ENCODE data around the gene TECPR1. TPM values are rescaled to one million over a fixed set of nuclear protein-coding genes. Genes with fewer than 3 reads are reported as not detected.

Gene TECPR1
- total and polyA plus RNA-seq, 2 experiments from 2014 or later, result 4.6 to 24.4 TPM

DNA sequence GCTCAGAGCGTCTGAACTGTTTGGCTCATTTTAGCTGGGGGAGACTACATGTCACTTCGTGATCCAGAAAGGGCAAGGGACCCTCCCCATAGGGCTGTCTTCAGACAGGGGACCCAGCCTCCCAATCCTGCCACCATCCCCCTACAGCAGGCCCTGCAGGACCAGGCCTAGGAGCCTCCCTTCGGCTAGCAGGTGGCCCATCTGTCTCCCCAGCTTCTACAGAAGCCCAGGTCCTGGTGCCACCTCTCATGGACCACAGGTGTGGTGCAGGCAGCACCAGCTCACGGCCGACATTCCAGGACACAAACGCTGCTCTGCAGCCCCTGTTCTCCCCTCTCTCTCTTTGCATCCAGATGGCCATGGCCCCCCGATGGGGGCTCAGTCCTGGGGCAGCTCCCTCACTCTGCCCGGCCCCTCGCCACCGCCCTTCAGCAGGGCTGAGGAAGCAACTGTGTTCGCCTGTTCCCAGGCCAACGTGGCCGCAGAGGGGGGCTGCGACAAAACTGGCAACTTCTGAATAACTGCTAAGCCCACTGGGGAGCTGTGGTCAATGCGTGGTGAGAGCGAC is 10.3 kb downstream of the TECPR1 start:
- Histone ChIP-seq H3K27me3 (ENCODE audit: insufficient read depth) (no peaks in the 10 kb centered on the region), H3K36me3 (ENCODE audit: insufficient read depth) (no peaks in the 10 kb centered on the region), H3K79me2 (replicated peaks; ENCODE audit: insufficient read depth) (no peaks in the 10 kb centered on the region), H3F3A (replicated peaks; ENCODE audit: low read depth) (no peaks in the 10 kb centered on the region), H4K20me1 (replicated peaks; ENCODE audit: insufficient read depth) (no peaks in the 10 kb centered on the region), H3K27ac (ENCODE audit: low read depth) (no peak overlapping the region), H3K4me2 (no peak overlapping the region), H3K4me3 (no peak overlapping the region), H2AFZ (no peak overlapping the region), H3K4me1 (ENCODE audit: insufficient read depth) (no peaks in the 10 kb centered on the region), H3K9me2 (ENCODE audit: insufficient read depth) (no peaks in the 10 kb centered on the region)
- Mint-ChIP-seq H3K4me3 (no peak overlapping the region), H3K36me3 (ENCODE audit: low read depth) (no peaks in the 10 kb centered on the region; the same call in 2 of the 3 replicates), H3K9me3 (no peaks in the 10 kb centered on the region), H3K4me1 (no peaks in the 10 kb centered on the region), H3K27ac (no peak overlapping the region), H3K27me3 (ENCODE audit: insufficient read depth, low read depth, poor library complexity) (peaks cover 8% of the 10 kb centered on the region)
- TF ChIP-seq EZH2 (IDR thresholded peaks at IDR 0.05; ENCODE audit: low read depth, unreplicated experiment) (no peak), STAT1 (IDR thresholded peaks at IDR 0.05; ENCODE audit: unreplicated experiment) (no peak), ZNF114 (CRISPR knock-in tag; IDR thresholded peaks at IDR 0.05) (no peak)
- DNase-seq (ENCODE audit: low spot score) (no peak), ATAC-seq (peak; percentile 53)

DNA sequence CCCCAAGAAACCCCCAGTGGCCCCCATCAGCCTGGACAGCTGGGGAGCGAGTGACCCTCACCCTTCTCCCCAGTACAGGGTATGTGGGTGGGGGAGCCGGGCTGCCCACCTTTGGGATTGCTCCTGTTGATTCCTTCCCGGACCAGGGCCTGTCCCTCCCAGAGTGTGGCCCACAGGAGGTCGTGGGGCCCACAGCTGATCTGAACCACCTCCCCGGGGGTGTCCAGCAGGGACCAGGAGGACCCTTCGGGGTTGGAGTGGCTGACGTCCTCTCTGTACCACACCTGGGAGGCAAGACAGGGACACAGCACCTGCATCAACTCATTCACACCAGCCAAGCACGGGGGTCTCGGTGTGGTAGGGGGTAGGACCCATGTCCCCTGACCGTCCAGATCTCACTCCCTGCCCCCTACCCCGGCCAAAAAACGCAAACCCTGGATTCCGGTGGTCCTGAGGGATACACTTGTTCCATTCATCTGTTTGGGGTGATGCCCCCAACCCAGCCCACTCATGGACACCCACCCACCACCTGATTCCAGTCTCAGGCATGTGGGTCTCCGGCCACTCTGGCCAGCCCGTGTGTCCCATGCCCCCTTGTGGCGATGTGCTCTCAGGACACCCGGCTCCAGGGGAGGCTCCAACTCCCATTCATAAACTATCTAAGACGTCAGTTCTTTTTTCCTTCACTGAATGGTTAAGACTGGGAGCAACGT is 10.9 kb downstream of the TECPR1 start:
- H3K36me3 Mint-ChIP-seq (ENCODE audit: low read depth), result no peaks in the 10 kb centered on the region; the same call in 2 of the 3 replicates
- no peaks in the 10 kb centered on the region for H3K79me2 ChIP-seq (replicated peaks; ENCODE audit: insufficient read depth)

More for the DNA sequence above, 10.9 kb downstream of the TECPR1 start:
- Histone ChIP-seq H3K36me3 (ENCODE audit: insufficient read depth) (no peaks in the 10 kb centered on the region), H3K4me2 (no peak overlapping the region), H3F3A (replicated peaks; ENCODE audit: low read depth) (no peaks in the 10 kb centered on the region), H3K27ac (ENCODE audit: low read depth) (no peak overlapping the region), H4K20me1 (replicated peaks; ENCODE audit: insufficient read depth) (no peaks in the 10 kb centered on the region), H2AFZ (no peak overlapping the region), H3K4me3 (no peak overlapping the region), H3K4me1 (ENCODE audit: insufficient read depth) (no peaks in the 10 kb centered on the region), H3K27me3 (ENCODE audit: insufficient read depth) (no peaks in the 10 kb centered on the region), H3K9me2 (ENCODE audit: insufficient read depth) (no peaks in the 10 kb centered on the region)
- Mint-ChIP-seq H3K4me1 (no peaks in the 10 kb centered on the region), H3K27me3 (ENCODE audit: insufficient read depth, low read depth, poor library complexity) (peaks cover 8% of the 10 kb centered on the region), H3K27ac (no peak overlapping the region; the same call in 1 of the 2 replicates), H3K9me3 (no peaks in the 10 kb centered on the region), H3K4me3 (no peak overlapping the region)
- no peak for TF ChIP-seq ZNF462 (CRISPR knock-in tag; IDR thresholded peaks at IDR 0.05)
- TF ChIP-seq, protein P1, sequence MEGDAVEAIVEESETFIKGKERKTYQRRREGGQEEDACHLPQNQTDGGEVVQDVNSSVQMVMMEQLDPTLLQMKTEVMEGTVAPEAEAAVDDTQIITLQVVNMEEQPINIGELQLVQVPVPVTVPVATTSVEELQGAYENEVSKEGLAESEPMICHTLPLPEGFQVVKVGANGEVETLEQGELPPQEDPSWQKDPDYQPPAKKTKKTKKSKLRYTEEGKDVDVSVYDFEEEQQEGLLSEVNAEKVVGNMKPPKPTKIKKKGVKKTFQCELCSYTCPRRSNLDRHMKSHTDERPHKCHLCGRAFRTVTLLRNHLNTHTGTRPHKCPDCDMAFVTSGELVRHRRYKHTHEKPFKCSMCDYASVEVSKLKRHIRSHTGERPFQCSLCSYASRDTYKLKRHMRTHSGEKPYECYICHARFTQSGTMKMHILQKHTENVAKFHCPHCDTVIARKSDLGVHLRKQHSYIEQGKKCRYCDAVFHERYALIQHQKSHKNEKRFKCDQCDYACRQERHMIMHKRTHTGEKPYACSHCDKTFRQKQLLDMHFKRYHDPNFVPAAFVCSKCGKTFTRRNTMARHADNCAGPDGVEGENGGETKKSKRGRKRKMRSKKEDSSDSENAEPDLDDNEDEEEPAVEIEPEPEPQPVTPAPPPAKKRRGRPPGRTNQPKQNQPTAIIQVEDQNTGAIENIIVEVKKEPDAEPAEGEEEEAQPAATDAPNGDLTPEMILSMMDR (conservative IDR thresholded peaks at IDR 0.05; ENCODE audit: low read depth in 2 of 2), result peak; percentile 84 to 90
- DNase-seq (ENCODE audit: low spot score), result peak; percentile 80
- peak; percentile 92 for ATAC-seq

Measured in GM23338 (cell line).